HepG2 (cell line): Measurements from ENCODE around the gene ATP8B2. TPM values are rescaled to one million over a fixed set of nuclear protein-coding genes. Genes with fewer than 3 reads are reported as not detected.

ENCODE experiments used
- ATAC-seq: fragments of 200-7000 bp; cut with Tn5 transposase; 3 replicates; pipeline ENCODE4 v1.9.1; 2020; ENCODE audit warnings: mild to moderate bottlenecking, moderate library complexity
- BruUV-seq: library from RNA; stranded (reverse); fragments of 400-500 nt; replicated peaks from 2 replicates; lab custom pipeline; 2021; lab: Mats Ljungman, UMichigan
- CTCF ChIA-PET: fragments of 300-600 bp; formaldehyde crosslinking; extraction: SDS; loops from one replicate; lab custom pipeline; 2021; ENCODE audit warnings: low total read pairs, inconsistent platforms, low intra/inter-chr PET ratio; lab: Yijun Ruan, JAX
- POLR2A ChIA-PET: fragments of 350-600 bp; sonication (Branson Sonifier 250); formaldehyde crosslinking; loops from one replicate; lab custom pipeline; 2020; ENCODE audit warnings: antibody characterized with exemption, inconsistent platforms; lab: Yijun Ruan, JAX
- DNase-seq: peaks from one replicate; pipeline ENCODE4 v3.0.0-alpha.2; 2015; ENCODE audit warnings: low spot score
- FAIRE-seq: peaks from 3 replicates; lab custom pipeline; 2011; peaks lifted over from hg19 to GRCh38; lab: Jason Lieb, UNC
- H2AFZ ChIP-seq: one replicate; pipeline ENCODE4 v1.6.1; 2011; ENCODE audit warnings: low read length, inconsistent platforms
- H3K27ac ChIP-seq: fragments of 300-600 bp; 3 replicates; pipeline ENCODE4 v1.8.0; 2011; ENCODE audit warnings: mixed run types, mild to moderate bottlenecking, mixed read lengths, low read length, inconsistent platforms; ENCODE audit not compliant: insufficient read depth; ENCODE audit errors: extremely low read length
- H3K27me3 ChIP-seq, 2 experiments: fragments of 200-600 bp in 1 of 2; 2 replicates in 1 of 2; 3 replicates in 1 of 2; pipeline versions ENCODE4 v1.6.0 to v1.8.0; 2011; ENCODE audit warnings: low read length in 2 of 2, mild to moderate bottlenecking in 2 of 2, moderate library complexity in 2 of 2, inconsistent platforms in 1 of 2; ENCODE audit not compliant: insufficient read depth in 2 of 2, control insufficient read depth in 1 of 2
- H3K36me3 ChIP-seq, 2 experiments: fragments of 200-600 bp in 1 of 2; replicated peaks in 1 of 2; 2 replicates in 1 of 2; 3 replicates in 1 of 2; pipeline versions ENCODE4 v1.5.1 to v1.8.0; 2011; ENCODE audit warnings: low read length in 2 of 2, inconsistent platforms in 1 of 2; ENCODE audit not compliant: insufficient read depth in 2 of 2, control insufficient read depth in 1 of 2
- H3K4me1 ChIP-seq: 2 replicates; pipeline ENCODE4 v1.5.1; 2012; ENCODE audit warnings: low read length, inconsistent platforms; ENCODE audit not compliant: insufficient read depth
- H3K4me2 ChIP-seq: 2 replicates; pipeline ENCODE4 v1.6.0; 2011; ENCODE audit warnings: low read depth, low read length, inconsistent platforms
- H3K4me3 ChIP-seq, 3 experiments: fragments of 200-600 bp in 1 of 3; sonication (generic), shearing (Covaris generic) in 1 of 3; replicated peaks in 1 of 3; 2 replicates each; pipeline ENCODE4 v1.5.1; 2011 to 2016; ENCODE audit warnings: low read length in 3 of 3, inconsistent platforms in 2 of 3, low read depth in 2 of 3, mild to moderate bottlenecking in 2 of 3, control low read depth in 1 of 3, mixed read lengths in 1 of 3; ENCODE audit not compliant: insufficient read depth in 1 of 3
- H3K79me2 ChIP-seq: one replicate; pipeline ENCODE4 v1.6.1; 2011; ENCODE audit warnings: low read length, inconsistent platforms; ENCODE audit not compliant: insufficient read depth
- H3K9ac ChIP-seq: 2 replicates; pipeline ENCODE4 v1.6.0; 2011; ENCODE audit warnings: mild to moderate bottlenecking, low read depth, low read length, inconsistent platforms; ENCODE audit not compliant: insufficient read depth
- H3K9me3 ChIP-seq: 2 replicates; pipeline ENCODE4 v1.5.1; 2012; ENCODE audit warnings: mild to moderate bottlenecking, low read length
- H4K20me1 ChIP-seq: 2 replicates; pipeline ENCODE4 v1.6.0; 2011; ENCODE audit warnings: inconsistent platforms, mild to moderate bottlenecking, low read length, moderate library complexity; ENCODE audit not compliant: insufficient read depth
- YEATS2 ChIP-seq: sonication (generic); formaldehyde crosslinking; IDR thresholded peaks from 2 replicates; pipeline ENCODE4 v1.4.0; 2020; ENCODE audit warnings: missing genetic modification reagents, borderline replicate concordance
- ZNF121 ChIP-seq: sonication (generic); formaldehyde crosslinking; IDR thresholded peaks from 2 replicates; pipeline ENCODE4 v1.5.0; 2020; ENCODE audit warnings: mild to moderate bottlenecking, missing genetic modification reagents
- in situ Hi-C: cut with HindIII; loops from 2 replicates; pipeline ENCODE4 v1.10.0; 2017; ENCODE audit warnings: low pct_unique_long_range_greater_than_20kb; ENCODE audit not compliant: extremely low pct_ligation_motif_present
- intact Hi-C: fragments of 100-400 bp; cut with micrococcal nuclease; formaldehyde crosslinking; loops from one replicate; pipeline ENCODE4 v1.10.0; 2022; ENCODE audit not compliant: unreplicated experiment
- polyA plus RNA-seq, 8 experiments: library from polyadenylated mRNA; depleted of rRNA in 3 of 8; stranded (reverse) in 7 of 8; unstranded in 1 of 8; fragments of >200 nt; fragmentation: Illumina TruSeq in 4 of 8; extraction: Trizol in 4 of 8; gene quantifications; 2 replicates each; pipeline versions ENCODE4 v1.2.1 to v1.2.3, GENCODE V29; 2011 to 2016; ENCODE audit warnings: low read depth in 4 of 8, missing spikeins in 1 of 8, mixed read lengths in 1 of 8; ENCODE audit not compliant: insufficient read depth in 1 of 8
- total RNA-seq, 5 experiments: library from RNA; depleted of rRNA; stranded (reverse); fragments of >200 nt; fragmentation: Illumina TruSeq; extraction: Trizol; gene quantifications; 2 replicates each; pipeline ENCODE4 v1.2.3, GENCODE V29; 2016; ENCODE audit warnings: low read depth in 1 of 5
- TF ChIP-seq, protein P1 (sequence below): sonication (generic); formaldehyde crosslinking; IDR thresholded peaks from 2 replicates; pipeline ENCODE4 v1.4.0; 2020; ENCODE audit warnings: mild to moderate bottlenecking, low read depth, missing genetic modification reagents
- TF ChIP-seq, protein P2 (sequence below): sonication (generic); formaldehyde crosslinking; IDR thresholded peaks from 2 replicates; pipeline ENCODE4 v1.4.0; 2020; ENCODE audit warnings: missing genetic modification reagents, borderline replicate concordance

ATP8B2 gene
- total and polyA plus RNA-seq, 2 of the 13 experiments (the other 11 are each of a cell fraction or from before 2014, with no cell fraction given), result 20.4 to 39.3 TPM

DNA sequence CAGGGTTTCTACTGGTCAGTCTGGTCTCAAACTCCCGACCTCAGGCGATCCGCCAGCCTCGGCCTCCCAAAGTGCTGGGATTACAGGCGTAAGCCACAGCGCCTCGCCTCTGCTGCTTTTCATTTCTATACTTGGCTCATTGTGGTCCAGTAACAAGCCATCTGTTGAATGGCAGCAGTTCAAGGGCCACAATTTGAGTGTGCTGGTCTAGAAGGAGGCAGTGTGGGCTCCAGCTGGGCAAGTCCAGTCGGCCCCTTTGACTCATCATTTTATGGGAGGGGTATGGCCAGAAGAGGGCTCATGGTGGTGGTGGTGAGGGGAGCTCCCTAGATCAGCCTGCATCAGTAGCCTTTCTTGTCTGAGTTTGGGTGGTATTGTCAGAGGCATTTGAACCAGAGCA is 33.2 kb downstream of the ATP8B2 start (continued):
- TF ChIP-seq, protein P1, sequence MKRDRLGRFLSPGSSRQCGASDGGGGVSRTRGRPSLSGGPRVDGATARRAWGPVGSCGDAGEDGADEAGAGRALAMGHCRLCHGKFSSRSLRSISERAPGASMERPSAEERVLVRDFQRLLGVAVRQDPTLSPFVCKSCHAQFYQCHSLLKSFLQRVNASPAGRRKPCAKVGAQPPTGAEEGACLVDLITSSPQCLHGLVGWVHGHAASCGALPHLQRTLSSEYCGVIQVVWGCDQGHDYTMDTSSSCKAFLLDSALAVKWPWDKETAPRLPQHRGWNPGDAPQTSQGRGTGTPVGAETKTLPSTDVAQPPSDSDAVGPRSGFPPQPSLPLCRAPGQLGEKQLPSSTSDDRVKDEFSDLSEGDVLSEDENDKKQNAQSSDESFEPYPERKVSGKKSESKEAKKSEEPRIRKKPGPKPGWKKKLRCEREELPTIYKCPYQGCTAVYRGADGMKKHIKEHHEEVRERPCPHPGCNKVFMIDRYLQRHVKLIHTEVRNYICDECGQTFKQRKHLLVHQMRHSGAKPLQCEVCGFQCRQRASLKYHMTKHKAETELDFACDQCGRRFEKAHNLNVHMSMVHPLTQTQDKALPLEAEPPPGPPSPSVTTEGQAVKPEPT (CRISPR knock-in tag), result no peak
- TF ChIP-seq, protein P2, sequence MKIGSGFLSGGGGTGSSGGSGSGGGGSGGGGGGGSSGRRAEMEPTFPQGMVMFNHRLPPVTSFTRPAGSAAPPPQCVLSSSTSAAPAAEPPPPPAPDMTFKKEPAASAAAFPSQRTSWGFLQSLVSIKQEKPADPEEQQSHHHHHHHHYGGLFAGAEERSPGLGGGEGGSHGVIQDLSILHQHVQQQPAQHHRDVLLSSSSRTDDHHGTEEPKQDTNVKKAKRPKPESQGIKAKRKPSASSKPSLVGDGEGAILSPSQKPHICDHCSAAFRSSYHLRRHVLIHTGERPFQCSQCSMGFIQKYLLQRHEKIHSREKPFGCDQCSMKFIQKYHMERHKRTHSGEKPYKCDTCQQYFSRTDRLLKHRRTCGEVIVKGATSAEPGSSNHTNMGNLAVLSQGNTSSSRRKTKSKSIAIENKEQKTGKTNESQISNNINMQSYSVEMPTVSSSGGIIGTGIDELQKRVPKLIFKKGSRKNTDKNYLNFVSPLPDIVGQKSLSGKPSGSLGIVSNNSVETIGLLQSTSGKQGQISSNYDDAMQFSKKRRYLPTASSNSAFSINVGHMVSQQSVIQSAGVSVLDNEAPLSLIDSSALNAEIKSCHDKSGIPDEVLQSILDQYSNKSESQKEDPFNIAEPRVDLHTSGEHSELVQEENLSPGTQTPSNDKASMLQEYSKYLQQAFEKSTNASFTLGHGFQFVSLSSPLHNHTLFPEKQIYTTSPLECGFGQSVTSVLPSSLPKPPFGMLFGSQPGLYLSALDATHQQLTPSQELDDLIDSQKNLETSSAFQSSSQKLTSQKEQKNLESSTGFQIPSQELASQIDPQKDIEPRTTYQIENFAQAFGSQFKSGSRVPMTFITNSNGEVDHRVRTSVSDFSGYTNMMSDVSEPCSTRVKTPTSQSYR (CRISPR knock-in tag), result no peak

DNA sequence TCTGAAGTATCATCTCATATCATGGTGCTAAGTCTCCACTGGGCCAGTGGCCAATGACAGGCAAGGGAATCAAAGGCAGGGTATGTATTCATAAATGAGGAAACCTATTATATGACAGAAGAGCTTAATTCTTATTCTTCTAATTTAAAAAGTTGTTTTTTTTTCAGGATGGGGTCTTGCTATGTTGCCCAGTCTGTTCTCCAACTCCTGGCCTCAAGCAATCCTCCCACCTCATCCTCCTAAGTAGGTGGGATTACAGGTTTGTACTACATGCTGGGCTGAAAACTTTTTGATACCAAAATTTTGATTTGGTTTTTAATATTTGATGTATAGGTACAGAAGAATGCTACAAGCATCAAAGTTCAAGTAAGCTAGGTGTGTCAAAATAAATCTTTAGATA is 35.0 kb downstream of the ATP8B2 start:
- Histone ChIP-seq H3K79me2 (no peaks in the 10 kb centered on the region), H3K4me2 (no peak overlapping the region), H3K4me1 (peaks cover 15% of the 10 kb centered on the region), H3K9me3 (no peaks in the 10 kb centered on the region), H3K27me3 (peaks cover 0 to 4% of the 10 kb centered on the region in 2 experiments; a peak in 2 of 5 replicates), H4K20me1 (no peaks in the 10 kb centered on the region), H3K4me3 (no peak overlapping the region), H2AFZ (no peak overlapping the region), H3K9ac (no peak overlapping the region), H3K27ac (no peak overlapping the region), H3K36me3 (no peaks in the 10 kb centered on the region)
- POLR2A ChIA-PET, result no interaction called here
- DNase-seq (no peak), ATAC-seq (no peak), FAIRE-seq (no peak)
- intact Hi-C loops, result no loop called here
- CTCF ChIA-PET, result no interaction called here
- in situ Hi-C loops, result no loop called here
- no TSS peak for BruUV-seq
- TF ChIP-seq ZNF121 (peak; percentile 26; the same call in 1 of the 2 replicates), YEATS2 (no peak)
